IPS-18c (cell line): Measurements from ENCODE around the gene RER1.

Experiments
- H3K4me3 ChIP-seq: 2 replicates; pipeline ENCODE4 v1.7.0; 2013; ENCODE audit warnings: low read depth, mild to moderate bottlenecking, low read length, moderate library complexity; ENCODE audit not compliant: insufficient read depth
- H3K9me3 ChIP-seq: one replicate; pipeline ENCODE4 v1.6.1; 2013; ENCODE audit warnings: mild to moderate bottlenecking, low read length, moderate library complexity; ENCODE audit not compliant: control insufficient read depth, insufficient read depth

Gene RER1

DNA sequence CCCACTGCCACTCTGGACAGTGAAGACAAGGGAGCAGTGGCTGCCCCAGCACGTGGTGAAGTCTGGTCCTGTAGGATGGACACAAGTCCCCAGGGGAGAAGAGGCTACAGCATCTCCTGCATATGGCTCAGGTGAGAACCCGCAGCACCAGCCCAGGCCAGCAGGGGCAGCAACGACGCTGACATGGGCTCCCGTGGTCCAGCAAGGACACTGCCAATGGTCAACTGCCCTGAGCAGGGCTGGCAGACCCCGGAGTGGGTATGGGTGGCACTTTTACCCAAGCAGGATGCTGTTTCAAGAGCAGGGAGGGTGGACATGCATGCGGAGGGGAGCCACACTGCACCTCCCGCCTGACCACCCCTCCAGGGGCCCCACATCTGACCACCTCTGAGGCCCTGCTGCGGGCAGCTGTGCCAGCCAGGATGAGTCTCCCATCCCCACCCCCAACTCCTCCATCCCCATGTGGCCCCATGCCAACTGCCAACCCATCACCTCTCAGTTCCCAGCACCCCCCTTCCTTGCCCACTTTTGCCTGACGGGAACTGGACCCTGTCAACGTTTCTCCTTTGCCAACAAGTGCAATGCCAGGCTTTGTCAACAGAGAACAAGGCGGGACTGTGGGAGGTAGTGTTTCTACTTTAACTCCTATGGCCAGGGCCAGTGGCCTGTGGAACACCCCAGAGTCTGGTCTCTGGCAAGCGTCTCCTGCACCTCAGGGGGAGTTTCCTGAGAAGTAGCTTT lies 8.8 kb upstream of the RER1 start:
- Histone ChIP-seq H3K9me3 (no peaks in the 10 kb centered on the region), H3K4me3 (no peak overlapping the region)

DNA sequence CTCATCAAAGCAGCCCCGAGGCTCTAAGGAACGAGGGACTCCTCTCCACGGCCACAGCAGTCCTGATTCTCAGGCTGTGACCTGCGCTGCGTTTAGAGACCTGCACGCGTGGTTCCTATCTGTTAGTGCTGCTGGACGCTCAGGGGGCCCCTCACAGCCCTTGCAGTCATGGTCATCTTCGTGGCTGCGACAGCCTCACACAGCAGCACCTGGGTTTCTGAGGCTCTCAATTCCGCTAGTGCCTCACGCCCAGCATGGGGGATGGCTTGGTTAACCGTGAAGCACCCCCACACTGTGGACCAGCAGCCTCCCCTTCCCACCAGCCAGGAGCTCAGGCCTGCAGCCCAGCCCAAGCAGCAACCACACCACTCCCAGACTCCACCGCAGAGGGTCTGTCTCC lies 8.1 kb upstream of the RER1 start:
- no peak overlapping the region for H3K4me3 ChIP-seq
- H3K9me3 ChIP-seq, result no peaks in the 10 kb centered on the region

DNA sequence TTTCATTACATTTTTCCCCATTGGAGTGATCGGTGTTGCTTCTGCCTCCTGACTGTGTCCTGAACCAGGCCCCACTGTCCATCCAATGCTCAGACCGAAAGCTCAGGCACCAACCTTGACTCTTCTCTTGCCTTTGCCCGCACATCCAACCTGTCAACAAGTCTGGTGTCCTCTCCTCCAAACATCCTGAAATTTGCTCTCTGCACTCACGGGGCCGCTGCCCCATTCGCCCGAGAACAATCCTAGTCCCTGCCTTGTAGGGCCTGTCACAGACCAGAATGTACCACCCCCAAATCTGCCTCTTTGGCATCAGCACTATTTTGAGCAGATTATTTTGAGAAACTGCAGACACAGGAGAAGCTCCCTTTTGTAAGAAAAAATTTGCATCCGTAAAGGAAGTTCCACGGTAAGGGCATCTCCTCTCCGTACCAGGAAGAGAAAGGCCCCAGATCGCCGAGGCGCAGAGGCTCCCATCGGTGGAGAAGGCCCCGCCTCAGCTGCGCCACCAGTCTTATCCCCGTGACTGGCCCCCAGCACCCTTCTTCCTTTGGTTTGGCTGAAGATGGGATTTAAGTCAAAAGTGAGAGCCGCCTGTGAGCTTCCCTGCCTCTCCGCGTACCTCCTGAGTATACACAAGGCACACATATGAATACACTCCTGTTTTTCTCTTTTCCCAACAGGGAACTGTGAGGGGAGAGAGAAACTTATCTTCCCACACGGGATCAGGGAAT lies 7.3 kb upstream of the RER1 start:
- no peak overlapping the region for H3K4me3 ChIP-seq
- no peaks in the 10 kb centered on the region for H3K9me3 ChIP-seq

DNA sequence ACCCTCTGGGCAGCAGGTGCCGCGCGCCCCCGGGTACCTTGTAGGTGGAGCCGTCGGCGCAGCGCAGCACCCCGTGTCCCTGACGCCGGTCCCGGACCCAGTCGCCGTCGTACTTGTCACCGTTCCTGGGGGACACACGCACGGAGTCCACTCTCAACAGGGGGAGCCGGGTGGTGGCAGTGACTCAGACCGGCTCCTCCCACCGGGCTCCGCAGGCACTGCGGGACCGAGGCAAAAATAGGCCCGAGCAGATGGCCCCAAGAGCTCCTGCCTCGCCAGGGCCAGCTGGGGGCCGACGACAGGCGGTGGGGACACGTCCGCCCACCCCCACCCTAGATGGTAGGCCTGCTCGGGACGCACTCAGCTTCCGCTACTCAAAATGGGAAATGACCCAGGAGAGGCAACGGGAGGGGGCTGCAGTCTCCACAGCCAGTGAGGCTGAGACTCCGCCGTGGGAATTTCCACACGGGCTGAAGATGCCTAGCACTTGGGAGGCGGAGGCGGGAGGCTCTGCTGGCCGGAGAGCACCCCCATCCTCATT lies 6.6 kb upstream of the RER1 start:
- H3K4me3 ChIP-seq, result no peak overlapping the region
- no peaks in the 10 kb centered on the region for H3K9me3 ChIP-seq

DNA sequence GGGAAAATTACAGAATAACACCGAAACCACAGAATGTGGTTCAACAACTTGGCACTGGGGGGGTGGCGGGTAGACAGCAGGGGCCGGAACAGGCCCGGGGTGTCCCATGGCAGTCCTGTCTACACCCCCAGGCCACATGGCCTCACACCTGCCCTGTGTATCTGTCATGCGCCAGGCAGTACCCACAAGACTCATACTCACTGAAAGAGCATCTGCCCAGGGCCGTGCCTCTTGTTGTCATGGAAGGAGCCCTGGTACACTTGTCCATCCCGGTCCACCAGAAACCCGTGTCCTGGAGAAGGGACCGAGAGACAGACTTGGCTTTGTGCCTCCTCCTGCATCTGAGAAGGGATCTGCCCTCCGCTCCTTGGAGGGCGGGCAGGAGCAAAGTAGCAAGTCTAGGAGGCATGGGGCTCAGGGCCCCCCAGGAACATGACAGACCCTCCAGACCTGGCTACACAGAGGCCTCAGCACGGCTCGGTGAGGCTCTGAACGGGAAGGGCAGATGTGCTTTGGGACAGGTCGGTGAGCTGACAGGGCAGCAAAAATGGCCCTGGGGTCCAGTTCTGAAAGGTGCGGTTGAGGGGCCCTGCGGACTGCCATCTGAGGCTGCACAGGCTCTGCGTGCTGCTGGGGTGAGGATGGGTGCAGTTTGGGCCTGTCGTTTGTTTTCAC lies 5.9 kb upstream of the RER1 start:
- no peak overlapping the region for H3K4me3 ChIP-seq
- H3K9me3 ChIP-seq, result no peaks in the 10 kb centered on the region

DNA sequence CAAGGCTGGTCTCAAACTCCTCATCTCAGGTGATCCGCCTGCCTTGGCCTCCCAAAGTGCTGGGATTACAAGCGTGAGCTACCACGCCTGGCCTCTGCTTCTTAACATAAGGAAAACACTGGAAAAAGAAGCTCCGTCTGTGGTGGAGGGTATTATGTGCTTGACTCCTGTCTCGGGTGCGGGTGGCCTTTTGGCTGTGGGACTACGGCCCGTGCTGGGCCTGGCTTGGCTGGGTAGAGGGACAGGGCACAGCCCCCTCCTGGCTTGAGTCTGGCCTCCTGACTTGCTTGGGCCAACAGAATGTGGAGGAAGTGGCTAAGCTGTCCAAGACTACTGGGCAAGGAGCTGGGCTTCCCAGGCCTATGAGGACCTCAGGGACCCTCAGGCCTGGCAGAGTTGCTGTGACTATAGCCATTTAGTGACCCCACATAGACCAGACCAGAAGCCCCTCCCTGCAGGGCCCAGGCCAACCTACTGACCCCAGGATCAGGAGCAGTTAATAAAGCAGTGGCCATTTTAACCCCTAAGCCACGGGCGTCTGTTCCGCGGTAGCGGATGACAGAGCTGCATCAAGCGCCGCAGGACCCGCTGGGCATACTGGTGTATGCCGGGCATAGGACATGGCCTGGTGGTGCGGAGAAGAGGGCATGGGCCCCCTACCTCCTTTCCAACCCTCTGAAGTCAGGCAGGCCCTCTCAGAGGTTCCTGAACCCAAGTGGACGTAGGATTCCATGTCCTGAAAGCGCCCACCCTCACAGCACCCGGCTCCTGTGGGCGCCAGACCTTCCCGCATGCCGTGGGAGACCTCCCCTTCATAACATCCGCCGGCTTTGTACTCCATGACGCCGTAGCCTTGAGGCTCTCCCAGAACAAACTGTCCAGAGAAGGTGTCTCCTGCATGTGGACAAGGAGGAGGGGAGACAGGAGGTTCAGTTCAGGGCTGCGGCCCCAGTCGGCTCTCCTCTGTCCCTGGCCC lies 4.7 kb upstream of the RER1 start:
- Histone ChIP-seq H3K4me3 (no peak overlapping the region), H3K9me3 (no peaks in the 10 kb centered on the region)

DNA sequence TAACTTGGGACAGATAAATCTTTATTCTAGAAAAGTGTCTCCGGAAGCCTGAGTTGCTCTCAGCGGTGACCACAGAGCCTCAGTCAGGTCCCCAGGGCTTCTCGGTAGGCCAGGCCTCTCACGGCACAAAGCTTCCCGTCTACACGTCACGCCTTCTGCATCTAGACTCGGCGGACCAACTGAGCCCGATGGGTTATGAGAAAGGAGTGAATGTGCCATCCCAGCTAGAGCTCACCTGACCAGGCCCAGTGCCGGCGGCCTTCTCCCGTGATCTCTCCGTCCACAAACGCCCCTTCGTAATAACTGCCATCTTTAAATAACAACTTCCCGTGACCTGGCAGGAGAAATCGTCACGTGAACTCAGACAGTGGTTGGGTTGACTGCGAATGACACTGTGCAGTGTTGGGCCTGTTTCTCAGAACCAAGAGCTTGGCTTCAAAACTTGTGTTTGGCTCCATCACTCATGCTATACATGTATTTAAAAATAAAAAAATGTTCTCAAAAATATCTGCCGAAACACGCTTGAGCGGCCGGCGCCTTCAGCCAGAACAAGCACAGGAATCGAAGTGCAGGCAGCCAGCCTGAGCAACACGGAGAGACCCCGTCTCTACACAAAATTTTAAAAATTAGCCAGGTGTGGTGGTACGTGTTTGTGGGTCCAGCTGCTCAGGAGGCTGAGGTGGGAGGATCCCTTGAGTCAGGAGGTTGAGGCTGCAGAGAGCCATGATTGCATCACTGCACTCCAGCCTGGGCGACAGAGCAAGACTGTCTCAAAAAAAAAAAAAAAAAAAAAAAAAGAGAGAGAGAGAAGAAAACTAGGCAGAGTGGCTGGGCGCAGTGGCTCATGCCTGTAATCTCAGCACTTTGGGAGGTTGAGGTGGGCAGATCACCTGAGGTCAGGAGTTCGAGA lies 3.4 kb upstream of the RER1 start:
- Histone ChIP-seq H3K9me3 (no peaks in the 10 kb centered on the region), H3K4me3 (no peak overlapping the region)

DNA sequence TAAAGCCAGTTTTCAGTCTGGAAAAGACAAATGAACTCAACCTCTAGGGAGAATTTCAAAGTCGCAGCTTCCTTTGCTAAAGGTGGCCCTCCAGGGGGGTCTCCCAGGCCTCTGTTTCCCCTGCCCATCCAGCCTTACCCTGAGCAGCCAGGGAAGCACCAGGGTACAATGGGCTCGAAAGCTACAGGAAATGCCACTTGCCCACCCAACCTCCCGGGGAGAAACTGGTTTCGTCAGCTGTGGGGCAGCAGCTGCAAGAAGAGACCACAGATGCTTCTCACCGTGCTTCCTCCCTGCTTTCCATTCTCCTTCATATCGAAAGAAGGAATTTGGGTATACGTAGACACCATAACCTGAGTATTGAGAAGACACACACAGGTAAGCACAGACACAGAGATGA lies 2.0 kb upstream of the RER1 start:
- H3K4me3 ChIP-seq, result no peak overlapping the region
- H3K9me3 ChIP-seq, result no peaks in the 10 kb centered on the region

DNA sequence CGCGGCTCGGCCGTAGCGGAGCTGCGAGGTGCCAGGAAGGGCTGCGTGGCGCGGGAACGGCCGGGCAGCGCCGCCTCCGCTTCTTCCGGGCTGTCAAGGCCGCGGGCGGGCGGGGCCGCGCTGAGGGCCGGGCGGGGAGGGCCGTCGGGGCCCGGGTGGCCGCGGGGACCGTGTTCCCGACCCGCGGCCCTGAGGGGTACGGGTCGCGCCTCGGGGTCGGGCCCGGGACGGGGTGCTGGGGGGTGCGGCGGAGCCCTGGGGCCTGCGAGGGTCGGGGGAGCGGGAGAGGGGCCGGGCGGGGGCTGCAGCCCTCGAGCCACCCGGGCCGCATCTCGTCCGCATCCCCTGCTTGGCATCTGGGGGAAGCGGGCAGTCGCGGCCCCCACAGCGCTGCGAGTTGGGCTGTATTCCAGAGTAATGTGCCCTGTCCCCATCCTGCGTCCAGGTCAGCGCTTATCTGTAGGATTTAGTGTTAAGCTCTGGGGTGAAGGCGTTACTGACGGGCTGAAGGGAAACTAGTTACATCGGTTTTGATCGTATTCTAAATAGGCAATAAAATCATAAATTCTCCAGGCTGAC lies 379 bp downstream of the RER1 start:
- Histone ChIP-seq H3K4me3 (peak overlapping the region; percentile 94), H3K9me3 (no peaks in the 10 kb centered on the region)

DNA sequence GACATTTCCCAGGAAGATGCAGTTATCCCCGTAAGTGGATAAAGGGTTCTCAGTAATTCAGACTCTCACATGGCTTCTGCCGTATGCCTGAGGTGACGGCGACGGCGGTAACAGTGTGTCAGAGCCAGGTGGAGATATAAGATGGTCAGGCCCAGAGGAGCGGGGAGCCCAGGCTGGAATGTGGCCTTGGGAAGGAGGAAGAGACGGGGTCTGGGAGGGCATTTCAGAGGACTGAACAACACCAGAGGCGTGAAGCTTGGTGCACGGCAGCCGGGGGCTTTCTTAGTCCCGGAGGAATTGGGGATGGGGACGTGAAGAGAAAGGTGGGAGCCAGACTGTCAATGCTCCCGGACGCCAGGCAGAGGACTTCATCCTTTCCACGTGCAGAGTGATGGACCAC lies 1.0 kb downstream of the RER1 start:
- Histone ChIP-seq H3K9me3 (no peaks in the 10 kb centered on the region), H3K4me3 (peak overlapping the region; percentile 94; the same call in 1 of the 2 replicates)

DNA sequence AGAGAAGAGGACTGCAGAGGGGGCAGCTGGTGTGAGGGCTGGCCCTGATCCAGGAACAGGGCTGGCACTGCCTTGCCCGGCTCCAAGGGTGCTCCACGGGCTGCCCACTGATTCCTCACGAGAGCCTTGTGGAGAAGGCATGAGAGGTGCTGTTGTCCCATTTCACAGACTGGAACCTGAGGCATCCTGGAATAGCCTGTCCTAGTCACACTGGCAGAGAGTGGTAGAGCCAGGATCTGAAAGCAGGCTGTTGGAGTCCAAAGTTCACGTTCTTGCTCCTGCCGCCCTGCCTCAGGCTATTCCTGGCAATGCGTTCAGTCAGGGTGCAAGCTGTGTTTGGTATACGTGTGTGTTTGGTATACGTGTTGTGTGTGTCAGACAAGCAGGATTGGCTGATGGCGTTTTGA lies 1.8 kb downstream of the RER1 start:
- no peak overlapping the region for H3K4me3 ChIP-seq

DNA sequence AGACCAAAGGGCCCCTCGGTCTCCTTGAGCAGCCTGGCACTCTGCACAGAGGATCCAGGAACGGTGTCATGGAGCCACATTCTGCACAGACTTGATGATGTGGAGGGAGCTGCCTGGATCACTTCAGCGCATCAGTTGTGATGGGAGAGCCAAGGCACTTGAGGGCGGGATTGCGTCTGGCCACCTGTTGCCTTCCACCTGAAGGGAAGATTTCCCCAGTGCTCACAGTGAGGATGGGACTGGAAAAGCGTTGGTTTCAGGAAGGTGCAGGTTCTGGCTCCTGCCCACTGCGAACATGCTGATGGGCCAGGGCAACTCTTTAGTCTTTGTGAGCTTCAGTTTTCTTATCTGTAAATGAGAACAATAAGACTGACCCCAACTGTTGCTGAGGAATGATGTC lies 2.6 kb downstream of the RER1 start:
- Histone ChIP-seq H3K4me3 (no peak overlapping the region), H3K9me3 (no peaks in the 10 kb centered on the region)

More for the DNA sequence above, 1.8 kb downstream of the RER1 start:
- no peaks in the 10 kb centered on the region for H3K9me3 ChIP-seq

DNA sequence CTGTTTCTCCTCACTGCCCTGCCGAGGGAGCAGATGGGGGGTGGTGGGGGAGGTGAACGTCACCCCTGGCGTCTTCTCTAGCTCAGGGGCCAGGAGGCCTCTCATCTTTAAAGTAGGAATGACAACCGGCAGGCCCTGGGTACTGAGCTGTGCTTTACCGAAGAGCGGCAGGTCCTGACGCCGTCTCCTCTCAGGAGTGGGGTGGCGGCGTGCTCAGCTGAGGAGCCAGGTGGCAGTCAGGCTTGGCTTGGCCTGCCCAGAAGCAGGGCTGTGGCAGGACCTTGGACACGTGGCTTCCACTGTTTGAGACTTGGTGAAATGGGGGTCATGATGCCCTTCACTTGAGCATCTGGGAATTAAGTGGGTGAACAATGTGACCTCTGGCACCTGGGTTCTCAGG lies 3.1 kb downstream of the RER1 start:
- no peak overlapping the region for H3K4me3 ChIP-seq
- no peaks in the 10 kb centered on the region for H3K9me3 ChIP-seq

DNA sequence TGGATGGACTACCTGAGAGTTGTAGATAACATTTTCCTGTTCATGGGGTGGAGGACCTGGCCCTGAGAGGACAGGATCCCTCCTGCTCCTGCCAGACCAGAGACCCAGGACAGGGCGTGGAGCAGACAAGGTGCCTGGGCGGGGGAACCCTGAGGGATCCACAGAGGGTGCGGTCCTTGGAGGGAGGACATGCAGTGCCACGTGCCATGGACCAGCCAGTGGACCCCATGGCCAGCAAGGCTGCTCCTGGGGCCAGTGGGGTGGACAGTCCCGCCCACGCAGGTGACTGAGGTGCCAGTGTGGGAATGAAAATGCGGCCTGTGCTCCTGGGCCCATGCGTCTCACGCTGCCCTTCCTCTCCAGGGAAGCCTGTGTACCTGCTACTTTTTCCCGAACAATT lies 3.6 kb downstream of the RER1 start:
- no peak overlapping the region for H3K4me3 ChIP-seq
- H3K9me3 ChIP-seq, result no peaks in the 10 kb centered on the region

DNA sequence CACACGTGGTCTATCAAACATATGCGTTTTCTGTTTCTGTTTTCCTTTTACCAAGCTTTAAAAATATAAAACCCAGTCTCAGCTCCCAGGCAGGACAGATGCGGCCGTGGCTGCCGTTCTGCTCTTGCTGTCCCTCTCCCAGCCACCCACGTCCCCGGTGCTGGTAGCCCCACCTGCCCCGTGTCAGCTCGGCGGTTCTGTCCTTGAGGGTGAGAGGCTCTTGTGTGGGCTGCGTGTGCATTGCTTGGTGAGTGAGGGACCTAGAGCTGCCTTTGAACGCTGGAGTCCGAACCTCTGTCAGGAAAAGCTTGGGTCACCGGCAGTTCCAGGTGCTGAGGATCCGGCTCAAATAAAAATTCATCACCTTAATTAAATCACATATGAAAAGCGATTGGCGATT lies 4.4 kb downstream of the RER1 start:
- no peak overlapping the region for H3K4me3 ChIP-seq

DNA sequence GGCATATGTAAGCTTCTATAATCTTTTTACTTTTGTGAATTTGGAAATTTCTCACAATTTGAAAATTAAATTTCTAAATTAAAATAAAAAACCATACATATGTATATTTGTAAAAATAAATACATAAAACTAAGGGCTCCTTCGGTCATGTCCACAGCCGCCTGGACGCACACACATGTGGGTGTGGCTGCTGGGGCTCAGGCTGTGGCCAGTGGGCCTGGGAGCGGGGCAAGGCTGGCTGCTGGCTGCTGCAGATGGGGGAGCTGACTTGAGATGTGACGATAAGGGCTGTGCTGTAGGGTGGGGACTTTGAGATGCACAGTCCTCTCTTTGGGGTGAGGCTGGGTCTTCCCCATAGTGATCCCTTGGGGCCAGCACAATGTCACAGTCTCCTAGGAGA lies 4.8 kb downstream of the RER1 start:
- Histone ChIP-seq H3K9me3 (no peaks in the 10 kb centered on the region), H3K4me3 (no peak overlapping the region)

More for the DNA sequence above, 4.4 kb downstream of the RER1 start:
- no peaks in the 10 kb centered on the region for H3K9me3 ChIP-seq
